ENCODE data around the gene OPRM1. TPM values are rescaled to one million over a fixed set of nuclear protein-coding genes. Genes with fewer than 3 reads are reported as not detected.

Gene OPRM1
- total RNA-seq, 1 experiment from 2014 or later = not detected

DNA sequence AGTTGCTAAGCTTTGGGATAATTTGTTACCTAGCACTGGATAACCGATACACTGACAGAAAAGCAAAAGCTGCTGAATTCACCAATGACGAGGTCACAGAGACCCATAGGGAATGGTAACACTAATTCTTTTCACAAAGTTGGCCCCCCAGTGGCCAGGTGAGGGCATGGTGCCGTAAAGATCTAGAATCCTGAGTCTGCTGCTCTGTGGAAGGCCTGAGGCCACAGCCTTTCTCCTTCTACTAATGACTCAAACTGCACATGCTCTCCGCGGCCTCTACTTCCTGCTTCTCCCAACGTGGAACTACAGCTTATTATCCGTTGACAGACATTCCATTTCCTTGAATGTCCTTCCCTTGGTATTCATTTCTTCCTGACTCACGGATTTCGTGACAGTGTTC lies 127.1 kb downstream of the OPRM1 start:
- H3K27me3 Mint-ChIP-seq (ENCODE audit: insufficient read depth, unreplicated experiment) = no peaks in the 10 kb centered on the region
- Histone ChIP-seq H3K36me3 (ENCODE audit: control insufficient read depth, insufficient read depth, low read length) (no peaks in the 10 kb centered on the region), H3K4me3 (ENCODE audit: low read depth, low read length) (no peak overlapping the region), H3K9me3 (no peaks in the 10 kb centered on the region), H3K4me1 (no peaks in the 10 kb centered on the region), H3K27me3 (replicated peaks; ENCODE audit: control insufficient read depth, insufficient read depth, low read length) (no peaks in the 10 kb centered on the region)
- ChIA-PET POLR2A (no interaction called here), CTCF (no interaction called here)
- DNase-seq = peak in 1 of 2 experiments; percentile 32
- H3K36me3 Mint-ChIP-seq (ENCODE audit: insufficient read depth, unreplicated experiment) = no peaks in the 10 kb centered on the region
- no peak overlapping the region for H3K4me3 Mint-ChIP-seq (ENCODE audit: unreplicated experiment)
- TF ChIP-seq, protein P1, sequence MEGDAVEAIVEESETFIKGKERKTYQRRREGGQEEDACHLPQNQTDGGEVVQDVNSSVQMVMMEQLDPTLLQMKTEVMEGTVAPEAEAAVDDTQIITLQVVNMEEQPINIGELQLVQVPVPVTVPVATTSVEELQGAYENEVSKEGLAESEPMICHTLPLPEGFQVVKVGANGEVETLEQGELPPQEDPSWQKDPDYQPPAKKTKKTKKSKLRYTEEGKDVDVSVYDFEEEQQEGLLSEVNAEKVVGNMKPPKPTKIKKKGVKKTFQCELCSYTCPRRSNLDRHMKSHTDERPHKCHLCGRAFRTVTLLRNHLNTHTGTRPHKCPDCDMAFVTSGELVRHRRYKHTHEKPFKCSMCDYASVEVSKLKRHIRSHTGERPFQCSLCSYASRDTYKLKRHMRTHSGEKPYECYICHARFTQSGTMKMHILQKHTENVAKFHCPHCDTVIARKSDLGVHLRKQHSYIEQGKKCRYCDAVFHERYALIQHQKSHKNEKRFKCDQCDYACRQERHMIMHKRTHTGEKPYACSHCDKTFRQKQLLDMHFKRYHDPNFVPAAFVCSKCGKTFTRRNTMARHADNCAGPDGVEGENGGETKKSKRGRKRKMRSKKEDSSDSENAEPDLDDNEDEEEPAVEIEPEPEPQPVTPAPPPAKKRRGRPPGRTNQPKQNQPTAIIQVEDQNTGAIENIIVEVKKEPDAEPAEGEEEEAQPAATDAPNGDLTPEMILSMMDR (IDR thresholded peaks at IDR 0.05; ENCODE audit: insufficient read depth in 1 of 2, low read depth in 1 of 2, low read length in 1 of 2, severe bottlenecking in 1 of 2, unreplicated experiment in 1 of 2) = peak; percentile 20 to 34
- intact Hi-C loops (cut with micrococcal nuclease; ENCODE audit: unreplicated experiment) = no loop called here
- no peak overlapping the region for H3K27ac Mint-ChIP-seq (ENCODE audit: unreplicated experiment)
- H3K9me3 Mint-ChIP-seq (ENCODE audit: unreplicated experiment) = no peaks in the 10 kb centered on the region
- H3K4me1 Mint-ChIP-seq (ENCODE audit: low read depth, unreplicated experiment) = no peaks in the 10 kb centered on the region
- no TSS peak for BruUV-seq (replicated peaks)

GRCh38 chr6:154167126-154167525 lies 128.1 kb downstream of the OPRM1 start:
- CTCF ChIA-PET = no interaction called here
- BruUV-seq (replicated peaks) = no TSS peak
- H3K4me1 ChIP-seq = no peaks in the 10 kb centered on the region
- no peaks in the 10 kb centered on the region for H3K9me3 ChIP-seq
- DNase-seq = no peak
- no peaks in the 10 kb centered on the region for H3K27me3 ChIP-seq (replicated peaks; ENCODE audit: control insufficient read depth, insufficient read depth, low read length)
- Mint-ChIP-seq H3K36me3 (ENCODE audit: insufficient read depth, unreplicated experiment) (no peaks in the 10 kb centered on the region), H3K27ac (ENCODE audit: unreplicated experiment) (no peak overlapping the region), H3K4me1 (ENCODE audit: low read depth, unreplicated experiment) (no peaks in the 10 kb centered on the region), H3K4me3 (ENCODE audit: unreplicated experiment) (no peak overlapping the region), H3K27me3 (ENCODE audit: insufficient read depth, unreplicated experiment) (no peaks in the 10 kb centered on the region), H3K9me3 (ENCODE audit: unreplicated experiment) (no peaks in the 10 kb centered on the region)
- no peaks in the 10 kb centered on the region for H3K36me3 ChIP-seq (ENCODE audit: control insufficient read depth, insufficient read depth, low read length)
- TF ChIP-seq, protein P1 (IDR thresholded peaks at IDR 0.05; ENCODE audit: insufficient read depth in 1 of 2, low read depth in 1 of 2, low read length in 1 of 2, severe bottlenecking in 1 of 2, unreplicated experiment in 1 of 2) = no peak
- no peak overlapping the region for H3K4me3 ChIP-seq (ENCODE audit: low read depth, low read length)
- POLR2A ChIA-PET = no interaction called here
- intact Hi-C loops (cut with micrococcal nuclease; ENCODE audit: unreplicated experiment) = no loop called here

DNA sequence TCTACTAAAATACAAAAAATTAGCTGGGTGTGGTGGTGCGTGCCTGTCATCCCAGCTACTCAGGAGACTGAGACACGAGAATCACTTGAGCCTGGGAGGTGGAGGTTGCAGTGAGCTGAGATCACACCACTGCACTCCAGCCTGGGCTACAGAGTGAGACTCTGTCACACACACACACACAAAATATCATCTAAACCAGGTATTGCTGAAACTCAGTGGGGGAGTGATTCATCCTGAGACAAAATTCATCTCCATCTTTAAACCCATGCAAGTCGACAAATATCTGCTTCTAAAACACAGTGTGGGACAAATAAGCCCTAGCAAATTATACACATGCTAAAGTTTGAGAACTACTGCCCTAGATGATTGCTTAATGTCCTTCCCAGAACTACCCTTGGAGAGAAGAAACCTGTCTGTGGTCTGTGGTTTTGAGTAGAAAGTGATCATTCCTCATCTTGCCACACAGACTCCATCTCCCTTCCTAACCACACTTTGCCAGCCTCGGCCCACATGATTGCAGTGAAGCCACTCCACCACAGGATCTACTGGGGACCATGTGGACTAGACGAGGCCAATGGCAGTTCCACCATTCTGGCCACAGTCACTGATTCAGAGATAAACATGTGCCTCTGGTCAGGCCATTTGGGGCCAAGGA lies 130.3 kb downstream of the OPRM1 start:
- Mint-ChIP-seq H3K4me3 (ENCODE audit: unreplicated experiment) (no peak overlapping the region), H3K27me3 (ENCODE audit: insufficient read depth, unreplicated experiment) (peaks cover 3% of the 10 kb centered on the region), H3K36me3 (ENCODE audit: insufficient read depth, unreplicated experiment) (no peaks in the 10 kb centered on the region), H3K27ac (ENCODE audit: unreplicated experiment) (no peak overlapping the region), H3K9me3 (ENCODE audit: unreplicated experiment) (peaks cover 10% of the 10 kb centered on the region), H3K4me1 (ENCODE audit: low read depth, unreplicated experiment) (no peaks in the 10 kb centered on the region)
- TF ChIP-seq, protein P1 (IDR thresholded peaks at IDR 0.05; ENCODE audit: insufficient read depth in 1 of 2, low read depth in 1 of 2, low read length in 1 of 2, severe bottlenecking in 1 of 2, unreplicated experiment in 1 of 2) = no peak
- no peaks in the 10 kb centered on the region for H3K9me3 ChIP-seq
- H3K4me3 ChIP-seq (ENCODE audit: low read depth, low read length) = no peak overlapping the region
- no peaks in the 10 kb centered on the region for H3K27me3 ChIP-seq (replicated peaks; ENCODE audit: control insufficient read depth, insufficient read depth, low read length)
- BruUV-seq (replicated peaks) = no TSS peak
- intact Hi-C loops (cut with micrococcal nuclease; ENCODE audit: unreplicated experiment) = no loop called here
- CTCF ChIA-PET = no interaction called here
- H3K36me3 ChIP-seq (ENCODE audit: control insufficient read depth, insufficient read depth, low read length) = no peaks in the 10 kb centered on the region
- POLR2A ChIA-PET = no interaction called here
- no peak for DNase-seq
- no peaks in the 10 kb centered on the region for H3K4me1 ChIP-seq

All from Caco-2 (cell line).